ENCODE data around the gene LUZP4.
A peak's percentile ranks its signal among the peaks of the same experiment; 100 is the strongest.
"Not testable (repeated sequence)": the region's sequence is repeated elsewhere in the genome, so short reads cannot be mapped to it uniquely, and the experiment has no call there.

Gene LUZP4

GRCh38 chrX:115297189-115297588, 7.7 kb downstream of the LUZP4 start:
- in situ Hi-C loops (cut with HindIII; ENCODE audit: low sequenced_read_pairs) = no loop called here
- no peak for DNase-seq (ENCODE audit: low read depth)
- TF ChIP-seq CTCF (IDR thresholded peaks at IDR 0.05; ENCODE audit: low read depth, low read length, missing control alignments) = no peak
- H3K4me3 ChIP-seq (ENCODE audit: low read depth, low read length) = no peak overlapping the region

GRCh38 chrX:115311139-115311538, 21.6 kb downstream of the LUZP4 start:
- in situ Hi-C loops (cut with HindIII; ENCODE audit: low sequenced_read_pairs) = no loop called here
- no peak for TF ChIP-seq CTCF (IDR thresholded peaks at IDR 0.05; ENCODE audit: low read depth, low read length, missing control alignments)
- DNase-seq (ENCODE audit: low read depth) = no peak

GRCh38 chrX:115311601-115312001, 22.1 kb downstream of the LUZP4 start:
- H3K4me3 ChIP-seq (ENCODE audit: low read depth, low read length) = no peak overlapping the region
- no peak for DNase-seq (ENCODE audit: low read depth)
- in situ Hi-C loops (cut with HindIII; ENCODE audit: low sequenced_read_pairs) = no loop called here
- no peak for TF ChIP-seq CTCF (IDR thresholded peaks at IDR 0.05; ENCODE audit: low read depth, low read length, missing control alignments)

More at GRCh38 chrX:115311139-115311538, 21.6 kb downstream of the LUZP4 start:
- H3K4me3 ChIP-seq (ENCODE audit: low read depth, low read length) = no peak overlapping the region

GRCh38 chrX:115318139-115318538, 28.6 kb downstream of the LUZP4 start:
- H3K4me3 ChIP-seq (ENCODE audit: low read depth, low read length) = no peak overlapping the region
- no peak for TF ChIP-seq CTCF (IDR thresholded peaks at IDR 0.05; ENCODE audit: low read depth, low read length, missing control alignments)
- no peak for DNase-seq (ENCODE audit: low read depth)
- in situ Hi-C loops (cut with HindIII; ENCODE audit: low sequenced_read_pairs) = no loop called here

- DNase-seq (ENCODE audit: low read depth) = no peak
- in situ Hi-C loops (cut with HindIII; ENCODE audit: low sequenced_read_pairs) = no loop called here
- no peak overlapping the region for H3K4me3 ChIP-seq (ENCODE audit: low read depth, low read length)
- TF ChIP-seq CTCF (IDR thresholded peaks at IDR 0.05; ENCODE audit: low read depth, low read length, missing control alignments) = no peak
Observed at GRCh38 chrX:115322375-115322774, 32.9 kb downstream of the LUZP4 start.

DNA sequence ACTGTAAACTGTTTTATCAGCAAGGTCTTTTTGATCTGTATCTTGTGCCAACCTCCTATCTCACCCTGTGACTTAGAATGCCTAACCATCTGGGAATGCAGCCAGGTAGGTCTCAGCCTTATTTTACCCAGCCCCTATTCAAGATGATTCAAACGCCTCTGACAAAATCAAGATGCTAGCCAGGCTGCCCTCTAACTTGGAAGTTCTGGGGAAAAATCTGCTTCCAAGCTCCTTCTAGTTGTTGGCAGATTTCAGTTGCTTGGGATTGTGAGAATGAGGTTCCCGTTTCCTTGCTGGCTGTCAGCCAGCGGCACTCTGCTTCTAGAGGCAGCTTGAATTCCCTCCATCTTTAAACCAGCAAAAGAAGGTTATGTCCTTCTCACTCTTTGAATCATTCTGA, 34.7 kb downstream of the LUZP4 start:
- in situ Hi-C loops (cut with HindIII; ENCODE audit: low sequenced_read_pairs) = no loop called here
- H3K4me3 ChIP-seq (ENCODE audit: low read depth, low read length) = no peak overlapping the region
- TF ChIP-seq CTCF (IDR thresholded peaks at IDR 0.05; ENCODE audit: low read depth, low read length, missing control alignments) = no peak
- DNase-seq (ENCODE audit: low read depth) = peak; percentile 9

DNA sequence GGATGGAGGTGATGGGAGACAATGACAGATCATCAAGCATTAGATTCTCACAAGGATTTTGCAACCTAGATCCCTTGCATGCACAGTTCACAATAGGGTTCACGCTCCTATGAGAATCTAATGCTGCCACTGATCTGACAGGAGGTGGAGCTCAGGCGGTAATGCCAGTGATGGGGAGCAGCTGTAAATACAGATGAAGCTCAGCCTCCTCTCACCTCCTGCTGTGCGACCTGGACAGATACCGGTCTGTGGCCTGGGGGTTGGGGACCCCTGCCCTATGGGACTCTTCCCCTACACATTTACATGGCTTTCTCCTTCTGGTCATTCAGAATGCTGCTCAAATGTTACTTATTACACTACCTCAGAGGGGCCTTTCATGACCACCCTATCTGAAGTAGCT, 39.8 kb downstream of the LUZP4 start:
- in situ Hi-C loops (cut with HindIII; ENCODE audit: low sequenced_read_pairs); DNase-seq (ENCODE audit: low read depth); H3K4me3 ChIP-seq (ENCODE audit: low read depth, low read length): not testable (repeated sequence)

All from astrocyte of the cerebellum (primary cell).